Measurements from ENCODE around the gene NPAS2.

DNA sequence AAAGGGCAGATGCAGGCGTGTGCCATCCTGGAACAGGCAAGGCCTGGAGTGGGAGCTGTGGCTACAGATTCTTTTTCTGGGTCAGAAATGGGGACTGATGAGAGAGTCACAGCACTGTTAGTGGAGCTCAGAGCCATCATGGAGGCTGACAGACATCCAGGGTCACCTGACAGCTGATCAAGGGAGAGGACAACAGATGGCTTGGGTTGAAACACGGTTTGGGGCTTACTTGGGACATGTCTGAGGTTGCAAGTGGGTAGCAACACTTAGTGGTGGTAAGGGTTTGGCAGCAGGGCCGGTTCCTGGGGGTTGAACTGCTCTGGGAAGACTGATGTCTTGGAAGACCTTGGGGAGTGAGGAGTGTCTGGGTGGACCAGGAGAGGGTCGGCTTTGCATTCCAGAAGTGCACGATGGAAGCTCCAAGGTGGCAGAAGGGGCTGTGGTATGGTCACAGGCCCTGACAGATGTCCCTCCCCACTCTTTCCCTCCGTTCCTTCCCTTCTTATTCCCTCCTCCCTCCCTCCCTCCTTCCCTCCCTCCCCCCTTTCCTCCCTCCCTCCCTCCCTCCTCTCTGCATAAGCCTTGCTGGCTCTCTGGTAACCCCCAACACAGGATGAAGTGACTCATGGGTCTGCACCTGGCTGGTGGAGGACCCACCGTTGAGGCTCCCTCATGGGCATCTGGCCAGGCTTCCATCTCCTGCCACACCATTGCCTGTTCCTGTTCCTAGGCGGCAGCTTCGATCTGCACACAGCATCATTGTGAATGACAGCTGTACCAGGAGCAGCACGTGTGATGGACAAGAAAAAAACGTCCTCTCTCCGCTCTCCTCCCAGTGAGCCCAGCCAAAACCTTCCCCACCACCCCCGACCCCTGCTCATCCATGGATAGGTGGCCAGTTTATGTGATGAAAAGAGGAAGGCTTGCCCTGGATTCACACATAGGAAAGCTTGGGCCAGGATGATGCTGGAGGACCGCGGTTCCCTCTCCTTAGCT, 118.4 kb downstream of the NPAS2 start:
- TF ChIP-seq, protein P1, sequence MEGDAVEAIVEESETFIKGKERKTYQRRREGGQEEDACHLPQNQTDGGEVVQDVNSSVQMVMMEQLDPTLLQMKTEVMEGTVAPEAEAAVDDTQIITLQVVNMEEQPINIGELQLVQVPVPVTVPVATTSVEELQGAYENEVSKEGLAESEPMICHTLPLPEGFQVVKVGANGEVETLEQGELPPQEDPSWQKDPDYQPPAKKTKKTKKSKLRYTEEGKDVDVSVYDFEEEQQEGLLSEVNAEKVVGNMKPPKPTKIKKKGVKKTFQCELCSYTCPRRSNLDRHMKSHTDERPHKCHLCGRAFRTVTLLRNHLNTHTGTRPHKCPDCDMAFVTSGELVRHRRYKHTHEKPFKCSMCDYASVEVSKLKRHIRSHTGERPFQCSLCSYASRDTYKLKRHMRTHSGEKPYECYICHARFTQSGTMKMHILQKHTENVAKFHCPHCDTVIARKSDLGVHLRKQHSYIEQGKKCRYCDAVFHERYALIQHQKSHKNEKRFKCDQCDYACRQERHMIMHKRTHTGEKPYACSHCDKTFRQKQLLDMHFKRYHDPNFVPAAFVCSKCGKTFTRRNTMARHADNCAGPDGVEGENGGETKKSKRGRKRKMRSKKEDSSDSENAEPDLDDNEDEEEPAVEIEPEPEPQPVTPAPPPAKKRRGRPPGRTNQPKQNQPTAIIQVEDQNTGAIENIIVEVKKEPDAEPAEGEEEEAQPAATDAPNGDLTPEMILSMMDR (IDR thresholded peaks at IDR 0.05), result no peak
- TF ChIP-seq EP300 (IDR thresholded peaks at IDR 0.05), result no peak
- no peak for TF ChIP-seq POLR2AphosphoS5 (IDR thresholded peaks at IDR 0.05)
- TF ChIP-seq POLR2A (IDR thresholded peaks at IDR 0.05; ENCODE audit: low read depth), result no peak

Data from esophagus muscularis mucosa (tissue), 4 donors.